HuH-7.5 (cell line): ENCODE measurements around the gene XIAP.
"Not testable (repeated sequence)": the region's sequence is repeated elsewhere in the genome, so short reads cannot be mapped to it uniquely, and the experiment has no call there.

ENCODE experiments used
- DNase-seq: peaks from one replicate; pipeline ENCODE4 v3.0.0; 2011; ENCODE audit warnings: low spot score

The XIAP gene

DNA sequence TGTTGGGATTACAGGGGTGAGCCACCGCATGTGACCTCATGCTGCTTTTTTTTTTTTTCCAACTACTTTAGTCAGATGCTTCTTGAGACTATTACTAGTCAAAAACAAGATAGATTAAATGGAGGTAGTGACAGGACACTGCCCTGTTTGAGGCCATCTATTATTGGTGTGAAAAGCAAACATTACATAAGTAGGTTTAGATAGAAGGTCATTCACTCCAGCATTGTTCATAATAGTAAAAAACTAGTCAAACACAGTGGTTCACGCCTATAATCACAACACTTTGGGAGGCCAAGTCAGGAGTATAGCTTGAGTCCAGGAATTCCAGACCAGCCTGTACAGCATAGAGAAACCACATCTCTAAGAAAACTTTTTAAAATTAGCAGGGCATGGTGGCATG, 16.3 kb downstream of the XIAP start:
- no peak for DNase-seq

DNA sequence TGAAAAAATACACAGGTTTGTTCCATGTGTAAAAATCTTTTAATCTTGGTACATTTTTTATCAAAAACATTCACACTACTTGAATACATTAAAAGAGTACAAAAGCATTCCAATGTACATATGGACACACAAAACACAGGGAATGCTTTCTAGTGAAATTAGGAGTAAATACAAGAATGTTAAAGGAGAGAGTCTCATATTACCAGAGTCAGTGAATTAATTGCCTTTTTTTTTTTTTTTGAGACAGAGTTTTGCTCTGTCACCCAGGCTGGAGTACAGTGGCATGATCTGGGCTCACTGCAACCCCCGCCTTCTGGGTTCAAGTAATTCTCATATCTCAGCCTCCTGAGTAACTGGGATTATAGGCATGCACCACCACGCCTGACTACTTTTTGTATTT, 17.0 kb downstream of the XIAP start:
- DNase-seq, result no peak

DNA sequence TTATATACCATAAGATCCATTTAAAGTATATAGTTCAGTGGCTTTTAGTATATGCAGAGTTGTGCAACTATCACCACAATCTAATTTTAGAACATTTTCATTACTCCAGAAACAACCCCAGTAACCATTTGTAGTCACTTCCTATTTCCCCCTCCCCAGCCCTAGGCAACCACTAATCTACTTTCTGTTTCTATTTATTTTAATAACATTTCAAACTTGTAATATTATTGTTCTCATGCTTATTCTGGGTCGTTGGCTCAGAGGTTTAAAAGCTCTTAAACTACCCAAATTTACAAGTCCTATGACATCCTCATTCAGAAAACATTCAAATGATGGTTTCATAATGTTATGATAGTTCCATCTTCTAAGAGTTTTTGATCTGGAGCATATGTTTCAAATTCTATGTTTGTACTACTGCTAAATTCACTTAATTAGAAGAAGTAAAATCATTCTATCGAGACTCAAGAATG, 18.4 kb downstream of the XIAP start:
- DNase-seq, result no peak

DNA sequence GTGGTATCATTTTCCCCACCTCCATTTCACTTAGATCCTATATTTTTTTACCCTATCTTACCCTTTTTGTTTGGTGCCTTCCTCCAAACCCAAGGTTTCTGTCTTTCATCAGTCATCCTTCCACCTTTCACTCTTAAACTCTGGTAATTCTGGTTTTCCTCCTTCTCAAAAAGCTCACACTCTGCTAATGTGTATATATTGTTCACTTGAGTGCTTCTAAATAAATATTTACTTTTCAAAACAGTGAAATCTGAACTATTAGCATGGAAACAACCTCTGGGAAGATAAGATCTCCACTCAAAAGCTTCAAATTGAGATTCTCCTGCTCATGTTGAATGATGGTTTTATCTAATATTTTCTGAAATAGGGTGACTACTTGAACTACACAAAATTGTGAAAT, 21.5 kb downstream of the XIAP start:
- DNase-seq, result no peak

GRCh38 chrX:123882391-123882790, 22.5 kb downstream of the XIAP start:
- DNase-seq, result no peak

- DNase-seq, result peak; percentile 18
These were observed 25.1 kb downstream of the XIAP start for GRCh38 chrX:123884809-123885408.

- DNase-seq, result no peak
These were observed 39.8 kb downstream of the XIAP start for GRCh38 chrX:123899701-123900100.

DNA sequence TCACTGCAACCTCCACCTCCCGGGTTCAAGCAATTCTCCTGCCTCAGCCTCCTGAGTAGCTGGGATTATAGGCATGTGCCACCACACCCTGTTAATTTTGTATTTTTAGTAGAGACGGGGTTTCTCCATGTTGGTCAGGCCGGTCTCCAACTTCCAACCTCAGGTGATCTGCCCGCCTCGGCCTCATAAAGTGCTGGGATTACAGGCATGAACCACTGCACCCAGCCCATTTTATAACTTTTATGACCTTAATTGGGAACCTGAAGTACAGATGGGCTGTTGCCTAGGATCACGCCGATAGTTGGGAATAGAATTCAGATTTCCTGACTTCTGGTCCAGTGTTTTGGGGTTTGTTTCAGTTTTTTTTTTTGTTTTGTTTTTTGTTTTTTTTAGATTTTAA, 43.4 kb downstream of the XIAP start:
- DNase-seq, result not testable (repeated sequence)

GRCh38 chrX:123905332-123905731, 45.5 kb downstream of the XIAP start:
- DNase-seq, result no peak

DNA sequence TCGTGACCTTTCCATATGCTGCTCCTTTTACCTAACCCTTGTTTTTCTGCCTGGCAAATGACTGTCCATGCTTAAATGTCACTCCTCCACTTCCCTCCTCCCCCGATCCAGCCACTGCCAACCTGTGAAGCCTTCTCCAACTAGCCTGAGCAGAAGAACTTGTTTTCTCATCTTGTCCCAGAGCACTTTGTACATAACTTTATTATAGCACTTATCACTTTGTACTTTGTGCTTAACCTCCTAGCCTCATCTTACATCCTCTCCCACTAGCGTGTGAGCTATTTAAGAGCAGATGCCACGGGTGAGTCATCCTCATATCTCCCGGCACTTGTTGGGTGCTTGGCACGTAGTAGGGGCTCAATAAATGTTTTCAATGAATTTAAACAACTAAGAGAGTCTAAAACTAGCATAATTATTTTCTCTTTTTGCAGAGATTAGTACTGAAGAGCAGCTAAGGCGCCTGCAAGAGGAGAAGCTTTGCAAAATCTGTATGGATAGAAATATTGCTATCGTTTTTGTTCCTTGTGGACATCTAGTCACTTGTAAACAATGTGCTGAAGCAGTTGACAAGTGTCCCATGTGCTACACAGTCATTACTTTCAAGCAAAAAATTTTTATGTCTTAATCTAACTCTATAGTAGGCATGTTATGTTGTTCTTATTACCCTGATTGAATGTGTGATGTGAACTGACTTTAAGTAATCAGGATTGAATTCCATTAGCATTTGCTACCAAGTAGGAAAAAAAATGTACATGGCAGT, 46.9 kb downstream of the XIAP start:
- no peak for DNase-seq

- DNase-seq, result no peak
These were observed 49.7 kb downstream of the XIAP start for GRCh38 chrX:123909523-123909922.

DNA sequence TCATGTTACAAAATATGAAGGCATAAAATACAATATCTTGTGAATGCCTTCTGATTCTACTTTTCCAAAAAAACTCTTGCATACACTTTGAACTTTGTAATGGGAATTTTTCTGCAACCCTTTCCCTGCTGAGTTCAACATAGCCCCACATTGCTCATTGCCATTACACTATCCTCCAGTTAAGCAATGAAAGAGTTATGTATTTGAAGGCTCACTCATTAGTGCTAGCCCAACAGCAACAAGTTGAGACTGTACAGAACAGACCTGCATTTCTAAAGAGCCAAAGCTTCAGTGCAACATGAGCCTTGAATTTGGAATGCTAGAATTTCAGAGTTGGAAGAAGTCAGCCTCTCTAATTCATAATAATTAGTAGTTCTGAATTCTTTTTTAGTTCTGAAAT, 57.2 kb downstream of the XIAP start:
- DNase-seq, result no peak

GRCh38 chrX:123918106-123918721, 58.4 kb downstream of the XIAP start:
- no peak for DNase-seq

DNA sequence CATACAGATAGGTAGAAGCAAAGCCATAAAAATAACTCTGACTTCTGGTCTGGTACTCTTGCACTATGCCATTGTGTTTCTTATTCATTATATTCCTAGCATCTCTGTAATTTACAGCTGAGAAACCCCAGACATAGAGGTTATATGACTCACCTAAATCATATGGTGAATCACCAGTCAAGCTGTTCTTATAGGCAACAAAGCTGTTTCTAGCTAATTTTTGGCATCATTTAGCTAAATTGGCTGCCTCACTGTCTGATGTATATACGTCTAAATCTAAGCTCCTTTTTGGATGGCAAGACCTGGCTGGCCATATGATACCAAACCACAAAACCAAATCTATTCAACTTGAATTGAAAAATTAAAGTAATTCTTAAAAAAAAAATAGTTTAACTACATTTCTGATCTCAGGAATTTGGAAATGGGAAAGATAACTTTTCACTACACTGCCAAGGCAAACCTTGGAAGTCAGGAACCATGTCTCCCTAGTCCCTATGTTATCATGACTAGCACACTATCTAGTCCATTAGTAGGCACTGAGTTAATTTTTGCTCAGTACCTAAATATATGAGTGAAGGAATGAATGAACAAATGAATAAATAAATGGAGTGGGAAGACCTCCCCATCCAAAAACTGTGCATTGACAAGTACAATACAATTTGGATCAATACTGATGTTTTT, 60.4 kb downstream of the XIAP start:
- no peak for DNase-seq

DNA sequence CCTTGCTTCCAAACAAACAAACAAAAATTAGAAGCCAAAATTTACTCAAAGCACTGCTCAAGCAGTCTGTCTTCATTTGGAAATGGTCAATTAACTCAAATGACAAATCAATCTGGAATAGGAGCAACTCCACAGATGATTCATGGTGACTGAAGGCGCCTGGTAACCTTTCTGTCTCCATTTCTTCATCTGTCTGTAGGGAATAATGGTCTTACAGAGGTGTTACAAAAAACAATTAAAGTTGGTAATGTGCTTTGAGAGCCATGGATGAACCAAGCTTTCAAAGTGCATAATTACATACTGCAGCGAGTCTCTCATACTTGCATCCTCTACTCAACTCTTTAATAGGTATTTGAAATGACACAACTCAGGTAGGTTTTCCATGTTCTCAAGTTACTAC, 63.4 kb downstream of the XIAP start:
- no peak for DNase-seq

- no peak for DNase-seq
These were observed 64.3 kb downstream of the XIAP start for GRCh38 chrX:123924186-123924585.

- no peak for DNase-seq
These were observed 68.0 kb downstream of the XIAP start for GRCh38 chrX:123927845-123928244.

- DNase-seq, result not testable (repeated sequence)
These were observed 72.2 kb downstream of the XIAP start for GRCh38 chrX:123932055-123932454.

- no peak for DNase-seq
These were observed 83.2 kb downstream of the XIAP start for GRCh38 chrX:123943074-123943473.

GRCh38 chrX:123943488-123943887, 83.6 kb downstream of the XIAP start:
- DNase-seq, result no peak

DNA sequence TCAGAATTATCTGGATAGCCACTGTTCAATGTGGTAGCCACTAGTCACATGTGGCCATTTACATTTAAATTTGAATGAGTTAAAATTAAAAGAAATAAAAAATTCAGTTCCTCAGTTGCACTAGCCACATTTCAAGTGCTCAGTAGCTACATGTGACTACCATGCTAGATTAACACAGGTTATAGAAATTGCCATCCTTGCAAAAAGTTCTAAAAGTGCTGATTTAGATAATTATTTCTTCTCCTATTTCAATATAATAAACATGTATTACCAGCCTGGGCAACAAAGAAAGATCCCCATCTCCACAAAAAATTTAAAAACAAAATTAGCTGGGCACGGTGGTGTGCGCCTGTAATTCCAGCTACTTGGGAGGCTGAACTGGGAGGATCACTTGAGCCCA, 90.0 kb downstream of the XIAP start:
- no peak for DNase-seq

DNA sequence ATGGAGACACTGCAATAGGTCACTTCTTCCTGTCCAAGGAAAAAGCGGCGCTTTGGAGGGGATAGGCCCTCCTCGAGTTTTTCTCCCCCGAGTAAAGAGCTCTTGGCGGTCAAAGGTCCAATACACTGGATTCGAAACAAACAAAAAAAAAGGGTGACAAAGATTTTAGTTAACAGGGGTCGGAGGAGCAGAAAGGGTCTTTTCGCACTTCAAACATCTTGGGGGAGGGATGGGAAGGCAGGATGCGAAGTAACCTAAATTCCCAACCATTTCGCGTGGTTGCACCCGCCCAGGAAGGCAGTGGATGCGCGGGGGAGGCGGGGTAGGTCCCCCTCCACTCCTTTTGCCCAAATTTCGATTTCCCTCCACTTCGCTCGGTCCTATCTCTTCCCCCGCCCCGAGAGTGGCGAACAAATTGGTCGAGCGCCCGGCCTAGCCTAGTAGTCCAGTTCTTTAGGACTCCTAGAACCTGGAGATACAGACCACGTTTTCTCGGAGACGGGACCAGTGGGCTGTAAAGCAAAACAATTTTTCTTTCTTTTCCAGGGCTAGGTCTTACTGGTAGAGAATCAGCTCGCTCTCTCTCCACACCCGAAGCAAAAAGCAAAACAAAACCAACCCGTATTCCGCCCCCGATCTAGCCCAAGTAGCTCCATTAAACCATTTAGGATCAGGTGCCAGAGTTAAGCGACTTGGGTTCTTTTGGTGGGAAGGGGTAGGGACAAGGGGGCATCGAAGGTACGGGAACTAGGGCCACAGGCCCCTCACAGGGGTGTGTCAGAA, 99.6 kb downstream of the XIAP start:
- no peak for DNase-seq
